Upper lobe of left lung (tissue), 6 donors: ENCODE data around the gene HAUS3. TPM values are rescaled to one million over a fixed set of nuclear protein-coding genes. Genes with fewer than 3 reads are reported as not detected.
A peak's percentile ranks its signal among the peaks of the same experiment; 100 is the strongest.

ENCODE experiments used
- ATAC-seq, 2 donors: fragments of 200-7000 bp; cut with Tn5 transposase; one replicate each; pipeline ENCODE4 v1.9.1; 2022; ENCODE audit warnings: mild to moderate bottlenecking in 2 of 2, moderate library complexity in 2 of 2; ENCODE audit not compliant: low FRiP score in 2 of 2
- DNase-seq, 2 donors: peaks; one replicate each; pipeline ENCODE4 v3.0.0-alpha.2; 2019 to 2020
- H3K27ac ChIP-seq, 4 donors: fragments of 200-600 bp; sonication (generic); one replicate each; pipeline ENCODE4 v1.5.1; 2016 to 2019
- H3K27me3 ChIP-seq, 4 donors: fragments of 200-600 bp; sonication (generic); one replicate each; pipeline ENCODE4 v1.5.1; 2017 to 2019
- H3K36me3 ChIP-seq, 4 donors: fragments of 200-600 bp; sonication (generic); one replicate each; pipeline ENCODE4 v1.5.1; 2016 to 2019
- H3K4me1 ChIP-seq, 4 donors: fragments of 200-600 bp; sonication (generic); one replicate each; pipeline ENCODE4 v1.5.1; 2018 to 2019
- H3K4me3 ChIP-seq, 4 donors: fragments of 200-600 bp; sonication (generic); one replicate each; pipeline ENCODE4 v1.5.1; 2017 to 2019; ENCODE audit warnings: mild to moderate bottlenecking in 2 of 4, moderate library complexity in 1 of 4
- H3K9me3 ChIP-seq, 4 donors: fragments of 200-600 bp; sonication (generic); one replicate each; pipeline ENCODE4 v1.5.1; 2018 to 2019
- EP300 ChIP-seq, 4 donors: sonication (generic); formaldehyde crosslinking; IDR thresholded peaks; one replicate each; pipeline ENCODE4 v1.5.1; 2017; ENCODE audit warnings: antibody characterized with exemption in 4 of 4, control low read depth in 2 of 4
- POLR2A ChIP-seq, 4 donors: fragments of 450-650 bp; IDR thresholded peaks; one replicate each; pipeline ENCODE4 v1.5.1; 2016 to 2017; ENCODE audit warnings: antibody characterized with exemption in 4 of 4, mild to moderate bottlenecking in 2 of 4
- POLR2AphosphoS5 ChIP-seq, 2 donors: sonication (generic); formaldehyde crosslinking; IDR thresholded peaks; one replicate each; pipeline ENCODE4 v1.5.1; 2017; ENCODE audit warnings: antibody characterized with exemption in 2 of 2
- WGBS, 2 donors: methylation state at CpG; one replicate each; pipeline ENCODE4 v1.1.5; 2017 to 2018; 5-methylcytosine and 5-hydroxymethylcytosine counted together
- total RNA-seq, 6 donors: library from RNA; depleted of rRNA in 4 of 6; stranded (reverse); fragments of >200 nt in 4 of 6; gene quantifications; one replicate each; pipeline versions ENCODE4 v1.1.0 to v1.2.1, GENCODE V29; 2016 to 2021
- TF ChIP-seq, protein P1 (sequence below), 6 experiments: fragments of 450-650 bp in 4 of 6; fragments of 200-600 bp in 2 of 6; sonication (generic) in 2 of 6; IDR thresholded peaks; one replicate each; pipeline ENCODE4 v1.5.1; 2016 to 2019; ENCODE audit warnings: antibody characterized with exemption in 6 of 6
- donor health status: DM: no; HTN: no; CAD: no; lungs with moderate emphysema.
- donor health status: DM: no; HTN: yes; CAD: no; lungs with severe emphysema.

HAUS3 gene
- total RNA-seq, 6 donors from 2014 or later = 8.2 to 21.0 (median 12.5) TPM

DNA sequence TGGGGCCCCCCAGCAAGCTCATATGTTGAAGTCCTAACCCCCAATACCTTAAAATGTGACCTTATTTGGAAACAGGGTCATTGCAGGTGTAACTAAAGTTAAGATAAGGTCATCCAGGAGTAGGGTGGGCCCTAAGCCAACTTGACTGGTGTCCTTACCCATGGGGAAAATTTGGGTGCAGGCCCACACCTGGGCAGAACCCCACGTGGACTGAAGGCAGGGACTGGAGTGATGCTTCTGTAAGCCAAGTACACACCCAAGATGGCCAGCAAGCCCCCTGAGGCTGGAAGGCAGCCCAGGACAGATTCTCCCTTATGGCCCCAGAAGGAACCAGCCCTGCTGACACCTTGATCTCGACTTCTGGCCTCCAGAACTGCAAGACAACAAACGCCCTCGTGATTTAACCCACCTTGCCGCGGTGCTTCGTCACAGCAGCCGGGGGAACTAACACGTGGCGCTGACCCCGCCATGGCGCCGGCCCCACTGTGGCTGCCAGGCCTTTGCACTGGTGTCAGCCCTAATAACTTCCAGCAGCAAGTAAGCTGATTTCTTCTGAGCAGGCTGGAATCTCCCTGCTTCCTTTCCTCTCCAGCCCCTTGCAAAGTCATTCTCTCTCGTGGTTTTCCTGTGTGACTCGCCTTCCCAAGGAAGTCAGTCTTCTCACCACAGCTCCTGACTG, 43.2 kb upstream of the HAUS3 start:
- Histone ChIP-seq H3K27ac (no peak overlapping the region), H3K36me3 (no peaks in the 10 kb centered on the region), H3K4me1 (no peaks in the 10 kb centered on the region), H3K27me3 (no peaks in the 10 kb centered on the region), H3K9me3 (no peaks in the 10 kb centered on the region), H3K4me3 (no peak overlapping the region)
- ATAC-seq = no peak
- WGBS, 2 donors = 63 to 74% methylated on average over 2 to 15 of the region's 15 CpGs
- TF ChIP-seq POLR2A (IDR thresholded peaks at IDR 0.05) = no peak
- no peak for TF ChIP-seq POLR2AphosphoS5 (IDR thresholded peaks at IDR 0.05)
- no peak for TF ChIP-seq EP300 (IDR thresholded peaks at IDR 0.05)
- TF ChIP-seq, protein P1, sequence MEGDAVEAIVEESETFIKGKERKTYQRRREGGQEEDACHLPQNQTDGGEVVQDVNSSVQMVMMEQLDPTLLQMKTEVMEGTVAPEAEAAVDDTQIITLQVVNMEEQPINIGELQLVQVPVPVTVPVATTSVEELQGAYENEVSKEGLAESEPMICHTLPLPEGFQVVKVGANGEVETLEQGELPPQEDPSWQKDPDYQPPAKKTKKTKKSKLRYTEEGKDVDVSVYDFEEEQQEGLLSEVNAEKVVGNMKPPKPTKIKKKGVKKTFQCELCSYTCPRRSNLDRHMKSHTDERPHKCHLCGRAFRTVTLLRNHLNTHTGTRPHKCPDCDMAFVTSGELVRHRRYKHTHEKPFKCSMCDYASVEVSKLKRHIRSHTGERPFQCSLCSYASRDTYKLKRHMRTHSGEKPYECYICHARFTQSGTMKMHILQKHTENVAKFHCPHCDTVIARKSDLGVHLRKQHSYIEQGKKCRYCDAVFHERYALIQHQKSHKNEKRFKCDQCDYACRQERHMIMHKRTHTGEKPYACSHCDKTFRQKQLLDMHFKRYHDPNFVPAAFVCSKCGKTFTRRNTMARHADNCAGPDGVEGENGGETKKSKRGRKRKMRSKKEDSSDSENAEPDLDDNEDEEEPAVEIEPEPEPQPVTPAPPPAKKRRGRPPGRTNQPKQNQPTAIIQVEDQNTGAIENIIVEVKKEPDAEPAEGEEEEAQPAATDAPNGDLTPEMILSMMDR (IDR thresholded peaks at IDR 0.05) = no peak
- peak in 1 of 2 donors; percentile 68 for DNase-seq

DNA sequence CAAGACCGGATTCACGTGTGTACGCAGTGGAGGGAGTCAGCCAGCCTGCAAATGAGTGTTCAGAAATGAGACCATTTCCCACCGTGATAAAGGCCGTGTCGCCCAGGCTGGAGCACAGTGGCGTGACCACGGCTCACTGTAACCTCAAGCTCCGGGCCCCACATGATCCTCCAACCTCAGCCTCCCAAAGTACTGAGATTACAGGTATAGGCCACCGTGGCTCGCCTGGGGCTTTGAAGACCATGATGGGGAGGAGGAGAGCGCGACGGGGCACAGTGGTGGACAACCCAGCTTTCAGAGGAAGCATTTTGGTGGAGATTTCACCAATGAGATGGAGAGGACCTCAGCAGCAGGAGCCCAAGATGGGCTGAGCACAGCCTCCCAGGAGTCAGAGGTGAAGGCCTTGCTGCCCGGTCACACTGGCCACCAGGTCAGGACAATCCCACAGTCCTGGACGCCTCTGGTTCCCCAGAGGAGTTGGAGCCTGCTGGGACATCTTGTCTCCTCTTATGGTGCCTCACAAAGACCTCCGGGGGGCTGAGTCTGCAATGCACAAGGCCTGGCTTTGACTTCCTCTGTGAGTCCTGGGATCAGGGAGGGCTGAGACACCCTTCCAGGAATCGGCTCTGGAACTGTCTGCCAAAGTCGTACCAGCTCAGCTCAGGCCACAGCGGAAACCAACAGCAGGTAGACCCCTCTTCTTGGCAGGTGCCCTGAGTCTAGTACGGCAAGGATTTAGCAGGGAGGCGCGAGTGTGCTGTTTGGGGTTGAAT, 42.4 kb upstream of the HAUS3 start:
- Histone ChIP-seq H3K9me3 (no peaks in the 10 kb centered on the region), H3K4me1 (no peaks in the 10 kb centered on the region), H3K36me3 (no peaks in the 10 kb centered on the region), H3K27me3 (no peaks in the 10 kb centered on the region), H3K27ac (no peak overlapping the region), H3K4me3 (no peak overlapping the region)
- WGBS, 2 donors = 92 to 96% methylated on average over 21 to 22 of the region's 23 CpGs
- DNase-seq = no peak
- ATAC-seq = no peak
- no peak for TF ChIP-seq EP300 (IDR thresholded peaks at IDR 0.05)
- TF ChIP-seq POLR2A (IDR thresholded peaks at IDR 0.05) = no peak
- no peak for TF ChIP-seq POLR2AphosphoS5 (IDR thresholded peaks at IDR 0.05)
- TF ChIP-seq, protein P1 (IDR thresholded peaks at IDR 0.05) = no peak

DNA sequence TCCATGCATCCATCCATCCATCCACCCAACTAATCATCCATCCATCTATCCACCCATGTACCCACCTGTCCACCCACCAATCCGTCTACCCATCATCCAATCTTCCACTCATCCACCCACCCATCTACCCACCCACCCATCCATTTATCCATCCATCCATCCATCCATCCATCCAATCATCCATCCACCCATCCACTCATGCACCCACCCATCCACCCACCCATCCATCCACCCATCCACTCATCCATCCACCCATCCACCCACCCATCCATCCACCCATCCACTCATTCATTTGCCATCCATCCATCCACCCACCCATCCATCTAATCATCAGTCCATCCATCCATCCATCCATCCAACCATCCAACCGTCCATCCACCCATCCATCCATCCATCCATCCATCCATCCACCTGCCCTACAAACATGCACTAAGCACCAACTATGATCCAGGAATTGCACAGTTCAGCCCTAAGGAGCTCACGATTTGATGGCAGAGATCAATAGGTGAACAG, 41.3 kb upstream of the HAUS3 start:
- H3K27me3 ChIP-seq = no peaks in the 10 kb centered on the region
- 95% methylated on average over 3 of the region's 3 CpGs for WGBS, 2 donors
- DNase-seq (no peak), ATAC-seq (no peak)
- H3K36me3 ChIP-seq = no peaks in the 10 kb centered on the region
- H3K27ac ChIP-seq = no peak overlapping the region
- H3K4me1 ChIP-seq = no peaks in the 10 kb centered on the region
- no peak overlapping the region for H3K4me3 ChIP-seq
- no peak for TF ChIP-seq POLR2A (IDR thresholded peaks at IDR 0.05)
- no peak for TF ChIP-seq POLR2AphosphoS5 (IDR thresholded peaks at IDR 0.05)
- TF ChIP-seq, protein P1 (IDR thresholded peaks at IDR 0.05) = no peak
- TF ChIP-seq EP300 (IDR thresholded peaks at IDR 0.05) = no peak
- H3K9me3 ChIP-seq = no peaks in the 10 kb centered on the region

DNA sequence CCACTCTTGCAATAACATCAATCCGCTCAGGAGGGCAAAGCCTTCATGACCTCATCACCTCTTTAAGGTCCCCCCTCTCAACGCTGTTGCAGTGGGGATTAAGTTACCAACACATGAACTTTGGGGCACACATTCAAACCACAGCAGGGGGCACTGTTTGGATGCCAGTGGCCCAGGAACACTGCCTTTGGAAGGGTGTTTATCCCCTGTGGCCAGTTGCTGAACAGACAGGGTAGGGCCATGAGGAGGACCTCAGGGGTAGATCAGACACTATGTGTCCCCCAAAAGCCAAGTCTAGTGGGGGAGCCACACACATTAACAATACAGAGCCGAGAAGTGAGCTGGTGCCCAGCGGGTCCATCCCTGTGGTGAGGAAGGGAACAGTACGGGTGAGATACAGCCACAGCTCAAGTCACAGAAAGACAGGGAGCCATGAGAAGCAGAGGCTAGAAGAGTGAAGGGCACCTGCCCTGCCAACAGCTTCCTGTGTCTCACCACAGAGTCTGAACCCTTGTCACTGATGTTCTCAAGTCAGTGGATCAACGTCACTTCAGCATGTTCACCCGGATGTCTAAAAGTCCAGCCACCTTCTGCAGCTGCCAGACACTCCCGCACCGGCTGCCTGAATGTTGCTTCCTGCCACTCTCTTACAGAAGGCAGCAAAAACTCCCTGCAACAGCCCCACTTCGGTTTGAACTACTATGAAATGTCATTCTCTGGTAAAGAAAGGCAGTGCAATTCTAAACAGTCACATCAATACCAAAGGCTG, 39.8 kb upstream of the HAUS3 start:
- H3K4me1 ChIP-seq = no peaks in the 10 kb centered on the region
- no peaks in the 10 kb centered on the region for H3K27me3 ChIP-seq
- DNase-seq (peak in 1 of 2 donors; percentile 47), ATAC-seq (peak; percentile 17 to 60)
- peak in 1 of 4 donors; percentile 47 for TF ChIP-seq POLR2A (IDR thresholded peaks at IDR 0.05)
- no peak for TF ChIP-seq EP300 (IDR thresholded peaks at IDR 0.05)
- TF ChIP-seq POLR2AphosphoS5 (IDR thresholded peaks at IDR 0.05) = peak; percentile 25 to 28
- TF ChIP-seq, protein P1 (IDR thresholded peaks at IDR 0.05) = peak in 4 of 6 experiments; percentile 10 to 26 (median 22)
- H3K27ac ChIP-seq = peak overlapping the region in 2 of 4 donors; percentile 60 to 61
- no peaks in the 10 kb centered on the region for H3K36me3 ChIP-seq
- no peak overlapping the region for H3K4me3 ChIP-seq
- H3K9me3 ChIP-seq = no peaks in the 10 kb centered on the region
- 60 to 62% methylated on average over 9 to 10 of the region's 10 CpGs for WGBS, 2 donors
